GM18517 (cell line): ENCODE data around the gene BTNL3.
"Not testable (repeated sequence)": the region's sequence is repeated elsewhere in the genome, so short reads cannot be mapped to it uniquely, and the experiment has no call there.

Experiments
- ATAC-seq: cut with Tn5 transposase; IDR thresholded peaks from one replicate; pipeline ENCODE4 v1.9.1; 2021; ENCODE audit warnings: mild to moderate bottlenecking, moderate library complexity; ENCODE audit not compliant: unreplicated experiment

Gene BTNL3

DNA sequence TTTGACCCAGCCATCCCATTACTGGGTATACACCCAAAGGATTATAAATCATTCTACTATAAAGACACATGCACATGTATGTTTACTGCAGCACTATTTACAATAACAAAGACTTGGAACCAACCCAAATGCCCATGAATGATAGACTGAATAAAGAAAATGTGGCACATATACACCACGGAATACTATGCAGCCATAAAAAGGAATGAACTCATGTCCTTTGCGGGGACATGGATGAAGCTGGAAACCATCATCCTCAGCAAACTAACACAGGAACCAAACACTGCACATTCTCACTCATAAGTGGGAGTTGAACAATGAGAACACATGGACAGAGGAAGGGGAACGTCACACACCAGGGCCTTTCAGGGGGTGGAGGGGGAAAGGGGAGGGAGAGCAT lies 28.8 kb downstream of the BTNL3 start:
- not testable (repeated sequence) for ATAC-seq

DNA sequence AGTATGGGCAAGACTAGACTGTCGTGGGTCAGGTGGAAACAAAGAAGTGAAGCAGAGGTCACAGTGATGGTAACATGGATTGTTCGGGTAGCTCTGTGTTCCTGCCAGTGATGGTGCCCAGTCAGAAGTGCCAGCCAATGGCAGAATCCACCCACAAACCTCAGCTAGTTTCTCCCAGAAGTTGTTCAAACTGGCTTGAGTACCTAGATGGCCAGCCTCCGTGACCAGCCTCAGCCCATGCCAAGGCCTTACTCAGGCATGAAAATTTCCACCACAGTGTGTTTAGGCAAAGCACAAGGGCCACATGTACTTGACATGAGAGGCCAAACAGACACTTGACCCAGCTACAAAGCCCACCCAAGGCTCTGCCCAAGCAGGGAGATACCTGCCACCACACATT lies 32.0 kb downstream of the BTNL3 start:
- ATAC-seq = no peak

DNA sequence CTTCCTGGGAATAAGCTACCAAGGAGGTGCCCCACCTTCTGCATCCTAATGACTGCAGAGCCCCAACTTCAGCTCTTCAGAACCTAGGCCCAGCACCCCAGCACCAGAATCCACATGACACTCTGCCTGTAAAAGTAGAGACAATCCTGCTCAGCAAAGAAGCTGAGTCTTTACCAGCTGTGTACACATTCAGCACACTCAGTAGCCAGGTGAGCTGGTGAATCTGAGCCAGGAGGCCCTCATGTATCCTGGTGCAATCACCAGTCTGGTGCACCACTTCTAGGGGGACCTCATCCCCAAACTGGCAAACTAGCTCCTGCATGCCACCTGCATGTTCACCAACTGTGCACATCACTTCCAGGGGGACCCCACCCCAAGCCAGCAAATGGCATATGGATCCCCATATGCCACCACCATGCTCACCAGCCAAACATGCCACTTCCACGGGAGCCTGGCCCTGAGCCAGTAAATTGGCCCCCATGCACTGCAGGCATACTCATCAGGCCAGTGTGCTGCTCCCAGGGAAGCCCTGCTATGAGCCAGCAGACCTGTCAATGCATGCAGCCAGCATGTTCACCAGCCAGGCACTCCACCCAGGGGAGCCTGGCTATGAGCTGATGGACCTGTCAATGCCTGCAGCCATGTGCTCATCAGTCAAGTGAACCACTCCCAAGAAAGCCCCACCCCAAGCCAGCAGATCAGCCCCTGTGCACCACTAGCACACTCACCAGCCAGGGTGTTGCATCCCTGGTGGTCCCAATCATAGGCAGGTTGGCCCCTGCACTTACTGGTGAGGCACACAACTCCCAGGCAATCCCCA lies 35.8 kb downstream of the BTNL3 start:
- no peak for ATAC-seq

DNA sequence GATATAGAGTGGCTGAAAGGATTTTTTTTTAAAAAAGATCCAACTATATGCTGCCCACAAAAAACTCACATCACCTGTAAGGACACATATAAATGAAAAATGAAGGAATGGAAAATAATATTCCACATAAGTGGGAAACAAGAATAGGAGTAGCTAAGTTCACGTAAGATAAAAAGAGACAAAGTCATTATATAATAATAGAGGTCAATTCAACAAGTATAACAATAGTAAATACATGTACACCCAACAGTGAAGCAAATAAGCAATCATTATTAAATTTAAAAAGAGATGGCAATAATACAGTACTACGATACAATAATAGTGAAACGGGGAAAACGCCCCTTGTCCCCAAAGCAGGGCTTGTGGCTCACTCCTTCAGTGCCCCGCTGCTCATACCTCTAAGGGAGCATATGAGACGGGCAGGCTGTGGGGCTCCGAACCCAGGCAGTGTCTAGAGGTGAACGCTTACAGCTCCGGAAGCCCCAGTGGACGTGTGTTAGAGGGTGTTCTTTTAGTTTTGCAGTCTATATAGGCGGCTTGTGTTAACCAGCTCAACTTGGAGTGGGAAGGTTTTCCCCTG lies 38.9 kb downstream of the BTNL3 start:
- ATAC-seq = no peak

DNA sequence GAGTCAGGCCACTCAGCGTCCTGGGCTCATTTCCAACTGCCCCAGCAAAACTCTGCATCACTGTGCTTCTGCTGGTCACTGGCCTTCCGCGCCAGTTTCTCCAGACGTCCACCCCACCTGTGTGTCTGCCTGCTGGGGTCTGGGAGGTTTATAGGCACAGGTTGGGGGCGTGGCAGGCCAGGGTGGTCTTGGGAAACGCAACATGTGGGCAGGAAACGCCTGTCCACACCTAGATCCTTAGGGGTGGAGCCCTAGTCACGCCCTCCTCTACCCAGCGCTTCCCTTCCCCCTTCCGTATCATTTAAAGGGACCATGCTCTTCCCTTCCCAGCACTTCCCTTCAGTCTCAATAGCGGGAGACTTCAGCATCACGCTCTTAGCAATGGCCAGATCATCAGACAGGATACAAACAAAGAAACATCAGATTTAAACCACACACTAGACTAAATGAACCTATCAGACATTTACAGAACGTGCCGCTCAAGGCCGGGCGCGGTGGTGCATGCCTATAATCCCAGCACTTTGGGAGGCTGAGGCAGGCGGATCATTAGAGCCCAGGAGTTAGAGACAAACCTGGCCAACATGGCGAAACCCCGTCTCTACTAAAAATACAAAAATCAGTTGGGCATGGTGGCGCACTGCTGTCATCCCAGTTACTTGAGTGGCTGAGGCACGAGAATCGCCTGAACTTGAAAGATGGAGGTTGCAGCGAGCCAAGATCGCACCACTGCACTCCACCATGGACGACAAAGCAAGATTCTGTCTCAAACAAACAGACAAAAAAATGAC lies 39.6 kb downstream of the BTNL3 start:
- no peak for ATAC-seq

DNA sequence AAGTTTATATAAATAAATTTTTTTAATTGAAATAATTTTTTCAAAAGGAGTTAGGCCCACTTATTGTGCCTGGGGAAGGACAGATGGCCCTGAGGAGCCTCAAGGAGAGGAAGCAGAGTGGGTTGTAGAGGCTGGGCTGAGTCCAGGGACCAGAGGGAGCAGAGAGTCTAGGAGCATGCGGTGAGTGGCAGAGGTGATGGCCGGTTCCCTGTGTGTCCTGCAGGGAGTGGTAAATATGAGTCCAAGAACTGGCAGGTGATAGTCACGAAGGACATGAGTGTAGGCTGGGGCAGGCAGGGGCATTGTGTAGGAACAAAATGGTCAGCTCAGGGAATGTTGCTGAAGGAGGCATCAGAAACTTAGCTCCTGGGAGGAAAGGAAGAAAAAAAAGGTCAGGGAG lies 43.1 kb downstream of the BTNL3 start:
- no peak for ATAC-seq

DNA sequence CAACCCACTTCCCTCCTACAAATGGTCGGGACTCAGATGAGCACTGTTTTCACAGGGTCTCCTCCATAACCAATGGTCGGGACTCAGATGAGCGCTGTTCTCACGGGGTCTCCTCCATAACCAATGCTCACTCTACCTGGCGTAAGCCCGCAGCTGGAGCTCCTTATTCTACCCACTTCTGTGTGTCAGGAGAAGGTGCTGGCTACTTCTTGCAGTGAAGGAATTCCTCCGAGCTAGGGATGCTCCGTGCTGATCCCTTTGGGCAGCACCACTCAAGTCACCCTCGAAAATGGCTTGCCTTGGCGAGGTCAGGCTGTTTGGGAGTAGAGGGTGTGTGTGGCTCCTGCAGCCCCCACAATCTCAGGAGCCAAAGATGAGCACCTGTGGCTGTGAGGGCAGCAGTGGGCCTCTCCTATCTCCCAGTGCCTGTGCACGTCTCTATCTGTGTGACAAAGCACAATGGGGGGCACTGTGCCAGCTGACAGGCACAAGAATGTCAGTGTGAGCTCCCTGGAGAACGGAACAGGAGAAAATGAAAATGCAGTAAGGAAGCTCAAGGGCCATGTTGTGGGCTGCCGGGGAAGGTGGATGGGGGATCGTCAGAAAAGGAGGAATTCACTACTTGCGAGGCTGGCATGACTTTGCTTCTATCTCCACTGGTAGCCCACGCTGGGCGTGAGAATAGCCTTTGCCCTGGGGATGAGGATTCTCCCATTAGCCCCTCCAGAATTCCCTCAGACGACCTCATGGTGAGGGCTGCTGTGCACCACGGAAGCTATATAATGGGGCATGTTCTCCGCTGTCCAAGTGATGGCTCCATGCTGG lies 47.6 kb downstream of the BTNL3 start:
- no peak for ATAC-seq

DNA sequence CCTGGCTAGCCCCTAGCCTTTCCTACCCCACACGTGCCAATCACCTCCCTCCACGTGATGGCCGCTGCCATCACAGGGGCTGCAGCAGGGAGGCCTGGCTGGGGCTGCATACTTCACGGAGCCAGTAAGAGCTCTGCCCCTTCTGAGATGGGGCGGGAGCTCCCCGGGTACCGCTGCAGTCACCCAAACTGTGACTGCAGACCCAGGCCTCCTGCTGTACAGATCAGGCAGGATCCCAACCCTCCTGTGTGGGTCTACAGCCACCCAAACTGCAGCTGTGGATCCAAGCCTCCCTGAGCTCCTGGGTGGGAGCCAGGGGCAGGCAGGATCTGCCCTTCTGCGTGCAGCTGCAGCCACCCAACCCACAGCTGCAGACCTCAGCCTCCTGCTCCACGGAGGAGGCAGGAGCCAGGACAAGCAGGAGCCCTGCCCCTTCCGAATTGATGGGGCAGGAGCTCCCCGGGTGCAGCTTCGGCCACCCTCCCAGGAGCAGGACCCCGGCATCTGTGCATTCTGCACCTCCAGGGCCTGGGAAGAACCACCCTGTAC lies 48.2 kb downstream of the BTNL3 start:
- no peak for ATAC-seq

DNA sequence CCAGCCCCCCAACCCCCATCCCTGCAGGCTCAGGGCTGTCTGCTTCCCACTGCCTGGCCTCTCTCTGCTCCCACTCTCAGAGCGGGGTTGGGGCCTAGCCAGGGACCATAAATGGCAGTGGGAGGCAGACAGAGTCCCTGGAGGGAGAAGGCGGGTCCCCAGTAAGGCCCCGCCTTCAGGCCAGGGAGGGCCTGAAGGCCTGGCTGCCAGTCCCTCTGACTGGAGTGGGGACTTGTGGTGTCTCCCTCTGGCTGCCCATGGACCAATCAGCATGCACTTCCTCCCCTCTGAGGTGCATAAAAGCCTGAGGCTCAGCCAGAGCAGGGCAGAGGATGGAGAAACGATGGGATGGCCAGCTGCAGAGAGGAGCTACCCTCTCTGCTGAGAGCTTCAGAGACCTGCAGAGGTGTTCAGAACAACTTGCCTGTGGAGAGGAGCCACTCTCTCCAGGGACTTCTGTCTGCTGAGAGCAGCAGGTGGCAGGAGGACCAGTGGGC lies 48.8 kb downstream of the BTNL3 start:
- ATAC-seq = no peak

DNA sequence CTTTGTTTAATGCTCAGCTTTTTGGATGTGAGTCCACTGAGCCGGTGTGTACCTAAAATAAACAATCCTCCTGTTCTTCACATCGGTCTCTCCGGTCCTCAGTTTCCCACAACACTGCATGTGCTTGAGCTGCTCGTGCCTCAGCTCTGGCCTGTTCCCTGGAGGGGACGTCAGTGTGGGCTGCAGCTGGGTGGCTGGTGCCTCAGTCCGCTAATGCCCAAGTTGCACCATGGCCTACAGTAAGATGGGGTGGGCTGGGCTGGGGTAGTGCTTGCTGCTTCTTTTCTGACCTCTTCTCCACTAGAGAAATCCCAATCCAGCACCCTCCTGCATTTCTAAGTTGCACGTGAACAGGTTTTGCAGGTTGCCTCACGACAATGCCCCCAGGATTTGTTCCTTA lies 50.8 kb downstream of the BTNL3 start:
- ATAC-seq = no peak

DNA sequence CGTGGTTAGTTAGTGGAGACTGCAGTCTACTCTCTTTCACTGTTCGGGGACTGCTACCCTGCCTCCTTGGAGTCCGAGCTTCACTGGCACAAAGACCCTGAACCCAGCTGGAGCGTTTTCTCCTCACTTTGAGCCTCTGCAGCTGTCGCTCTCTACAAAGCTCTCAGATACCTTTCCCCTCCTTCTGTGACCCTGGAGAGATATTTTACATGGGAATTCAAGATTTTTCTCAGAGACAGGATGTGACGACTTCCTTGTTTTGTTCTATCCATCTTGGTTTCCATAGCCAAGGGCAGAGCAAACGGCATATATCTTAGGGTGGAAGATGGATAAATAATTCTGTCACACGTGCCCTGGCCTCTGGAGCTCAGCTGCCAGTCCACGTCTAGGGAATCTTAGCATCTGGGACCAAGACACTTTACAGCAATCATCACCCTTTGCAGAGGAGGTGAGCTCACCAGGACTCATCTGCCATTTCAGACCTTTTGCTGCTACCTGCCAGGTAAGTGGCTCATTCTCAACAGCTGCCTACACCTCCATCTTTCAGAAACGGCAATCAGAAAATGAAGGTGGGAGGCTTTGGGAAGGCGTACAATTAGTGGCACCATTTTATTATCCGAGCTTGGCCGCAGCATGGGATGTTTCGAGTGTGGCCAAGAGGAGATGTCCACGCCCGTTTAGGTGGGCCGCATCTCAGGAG lies 51.4 kb downstream of the BTNL3 start, which contains the start of gene BTNL9:
Gene BTNL9, plus strand, starts transcription at position 336 of the 700 bp plus-strand sequence. CDS start 5,224 bp downstream, outside the sequence.
- no peak for ATAC-seq

DNA sequence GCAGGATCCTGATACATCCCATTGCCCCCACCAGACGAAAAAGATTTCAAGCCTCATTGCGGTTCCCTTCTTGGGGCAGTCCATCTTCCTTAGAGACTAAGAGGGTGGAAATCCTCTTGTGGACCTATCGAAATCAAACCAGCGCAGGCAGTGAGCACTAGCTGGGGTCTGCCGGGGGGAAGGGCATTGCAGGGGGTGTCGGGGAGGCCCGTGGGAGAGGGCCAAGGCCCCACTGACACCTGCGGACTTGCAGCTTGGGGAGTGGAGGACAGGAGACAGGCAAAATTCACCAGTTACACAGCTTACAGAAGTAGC lies 51.9 kb downstream of the BTNL3 start:
- no peak for ATAC-seq

DNA sequence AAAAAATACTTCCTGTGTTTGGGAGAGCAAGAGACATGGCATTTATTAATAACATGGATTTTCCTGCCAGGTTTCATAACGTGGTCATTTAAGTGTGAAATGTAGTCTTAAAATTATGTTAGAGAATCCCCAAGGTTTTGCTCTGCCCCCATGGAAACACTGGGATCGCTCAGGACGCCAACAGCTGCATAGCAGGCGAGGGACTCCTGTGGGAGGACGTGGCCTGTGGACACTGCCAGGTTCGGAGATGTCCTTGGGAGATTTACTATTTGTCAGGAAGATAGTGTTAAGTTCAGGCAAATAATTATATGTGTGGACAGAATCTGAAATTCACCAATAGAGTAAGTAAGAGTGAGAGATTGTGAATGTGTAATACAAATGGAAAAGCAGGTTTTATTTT lies 52.4 kb downstream of the BTNL3 start:
- ATAC-seq = no peak

DNA sequence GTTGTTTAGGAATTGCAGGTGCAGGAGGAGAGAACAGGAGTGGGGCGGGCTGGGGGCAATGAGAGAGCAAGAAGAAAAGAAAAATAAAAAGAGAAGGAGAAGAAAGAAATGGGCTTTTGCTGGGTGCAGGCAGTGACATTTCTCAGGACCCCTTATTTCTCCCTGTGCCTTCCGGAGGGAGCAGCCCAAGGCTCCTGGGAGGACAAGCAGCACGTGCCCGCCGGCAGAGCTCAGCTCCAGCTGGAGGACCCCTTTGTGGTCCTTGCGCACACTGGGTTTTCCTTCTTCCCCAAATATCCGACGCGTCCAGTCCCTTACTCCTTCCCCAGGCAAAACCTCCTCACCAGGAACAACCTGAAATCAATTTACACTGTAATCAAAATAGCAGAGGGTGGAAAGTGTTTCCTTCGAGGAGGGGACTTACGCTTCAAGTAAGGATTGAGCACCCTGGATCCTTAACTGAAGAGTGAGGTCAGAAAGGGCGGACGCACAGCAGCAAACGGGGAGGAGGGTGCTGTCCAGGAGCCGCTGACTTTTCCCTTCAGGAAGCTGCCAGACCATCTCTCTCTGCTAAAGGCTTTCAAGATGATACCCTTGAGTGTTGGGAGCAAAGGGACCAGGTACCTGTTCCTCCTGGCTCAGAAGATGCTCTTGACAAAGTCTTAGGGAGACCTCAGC lies 53.5 kb downstream of the BTNL3 start:
- no peak for ATAC-seq

DNA sequence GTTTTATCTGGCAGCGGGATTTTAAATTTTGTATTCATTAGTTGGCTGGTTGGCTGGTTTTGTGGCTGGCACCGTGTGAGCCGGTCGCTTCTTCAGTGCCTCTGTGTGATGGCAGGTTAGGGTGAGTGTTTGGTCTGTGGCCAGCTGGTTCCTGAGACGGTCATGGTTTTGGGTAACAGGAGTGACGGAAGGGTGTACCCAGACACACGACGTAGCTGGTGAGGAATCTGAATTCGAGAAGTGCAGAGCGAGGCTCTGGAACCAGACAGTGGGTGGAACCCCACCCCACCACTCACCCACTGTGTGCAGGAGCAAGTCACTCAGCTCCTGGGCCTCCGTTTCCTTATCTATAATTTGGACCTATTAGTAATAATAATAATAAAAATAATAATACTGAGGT lies 54.1 kb downstream of the BTNL3 start:
- no peak for ATAC-seq

DNA sequence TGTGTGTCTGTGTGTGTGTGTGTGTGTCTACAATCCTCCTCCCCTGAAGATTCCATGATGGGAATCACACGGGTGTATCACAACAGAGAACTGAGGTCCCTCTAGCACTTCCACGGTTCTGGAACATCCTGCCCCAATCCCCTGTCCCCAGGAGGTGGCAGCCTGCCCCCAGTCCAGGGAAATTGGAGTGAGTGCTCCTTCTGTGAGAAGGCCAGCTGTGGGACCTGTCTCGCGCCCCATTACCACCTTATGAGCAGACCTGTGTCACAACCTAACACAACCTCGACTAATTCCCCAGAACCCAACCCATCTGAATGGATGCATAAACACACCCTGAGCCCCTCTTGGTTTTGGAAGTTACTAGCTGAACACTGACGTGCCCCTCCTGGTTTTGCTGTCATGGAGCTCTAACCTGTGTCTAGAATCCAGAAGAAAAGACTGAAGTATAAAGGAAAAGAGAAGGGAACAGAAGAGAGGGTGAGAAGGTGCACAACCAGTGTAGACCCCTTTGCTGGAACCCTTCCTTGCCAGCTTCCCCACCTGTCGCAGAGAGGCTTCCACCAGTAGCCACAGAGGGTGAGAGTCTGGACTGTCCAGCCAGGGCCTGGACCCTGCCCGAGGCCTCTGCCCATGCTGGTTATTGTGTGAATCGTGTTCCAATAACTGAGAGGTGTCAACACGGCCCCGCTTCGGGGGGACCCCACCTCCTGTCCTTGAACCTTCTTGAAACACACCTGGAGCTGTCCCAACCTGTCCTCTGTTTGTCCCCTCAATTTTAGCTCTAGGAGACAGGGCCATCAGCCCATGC lies 54.8 kb downstream of the BTNL3 start:
- no peak for ATAC-seq

DNA sequence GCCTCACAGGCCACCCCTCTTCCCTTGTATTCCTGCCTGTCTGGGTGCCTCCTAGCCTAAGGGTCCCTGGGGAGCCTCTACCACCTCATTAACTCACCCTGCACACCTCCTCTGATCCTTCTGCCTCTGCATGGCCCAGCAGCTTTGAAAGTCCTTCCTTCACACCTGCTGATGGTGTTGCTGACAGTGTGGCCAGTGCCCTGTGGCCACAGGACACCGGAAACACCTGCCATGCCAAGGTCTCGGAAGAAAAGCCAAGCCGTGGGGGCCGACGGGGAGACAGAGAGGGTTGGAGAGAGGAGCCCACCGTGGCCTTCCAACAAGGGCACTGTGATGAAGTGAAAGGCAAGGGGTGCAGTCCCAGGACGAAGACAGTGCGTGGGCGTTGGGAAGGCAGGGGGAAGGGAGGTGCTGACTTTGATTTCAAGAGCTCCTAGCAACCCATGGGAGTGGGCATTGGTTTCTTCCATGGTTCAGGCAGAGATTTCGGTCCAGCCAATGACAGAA lies 55.5 kb downstream of the BTNL3 start:
- no peak for ATAC-seq

DNA sequence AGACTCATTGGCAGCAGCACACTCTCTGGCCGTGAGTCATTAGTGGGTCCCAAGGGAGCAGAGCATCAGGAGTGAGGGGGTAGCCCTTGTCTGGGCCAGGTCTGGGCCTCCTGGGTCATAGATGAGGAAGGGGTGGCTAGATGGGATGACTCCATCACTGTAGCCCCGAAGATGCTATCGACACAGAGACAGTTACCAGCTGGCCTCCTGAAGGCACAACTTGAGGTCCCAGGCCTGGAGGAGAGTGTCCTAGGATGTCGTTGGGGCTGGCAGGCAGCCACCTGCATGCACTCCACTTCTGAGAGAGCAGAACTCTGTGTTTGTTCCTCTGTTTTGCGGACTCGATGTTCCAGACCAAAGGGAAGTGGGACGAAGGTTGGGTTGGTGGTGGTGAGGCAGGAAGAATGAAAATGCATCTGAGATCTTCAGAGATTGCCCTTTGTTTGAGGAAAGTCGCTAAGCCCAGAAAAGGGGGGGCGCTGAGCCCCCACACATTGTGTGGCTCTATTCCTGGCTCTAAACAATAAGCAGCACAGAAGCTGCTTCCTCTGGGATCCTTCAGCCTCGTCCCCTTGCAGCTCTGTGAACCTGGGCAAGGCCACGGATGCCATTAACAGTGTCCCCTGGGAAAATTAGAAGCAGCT lies 56.1 kb downstream of the BTNL3 start:
- ATAC-seq = no peak
